GM12891 (cell line): ENCODE data around the gene ZGRF1.

ENCODE experiments used
- PAX5 ChIP-seq: IDR thresholded peaks from 2 replicates; pipeline ENCODE4 v1.6.1; 2011; ENCODE audit warnings: low read length, moderate library complexity, mild to moderate bottlenecking; ENCODE audit not compliant: insufficient read depth, severe bottlenecking
- POLR2A ChIP-seq: IDR thresholded peaks from 2 replicates; pipeline ENCODE4 v1.6.1; 2011; ENCODE audit warnings: low read depth, low read length, control low read depth
- POLR2AphosphoS5 ChIP-seq: IDR thresholded peaks from 2 replicates; pipeline ENCODE4 v1.6.1; 2011; ENCODE audit warnings: low read depth, low read length, control low read depth
- POU2F2 ChIP-seq: IDR thresholded peaks from 2 replicates; pipeline ENCODE4 v1.6.1; 2011; ENCODE audit warnings: low read depth, mild to moderate bottlenecking, control low read depth, low read length, moderate library complexity
- SPI1 ChIP-seq: IDR thresholded peaks from 2 replicates; pipeline ENCODE4 v1.6.1; 2011; ENCODE audit warnings: low read depth, low read length, control low read depth
- TAF1 ChIP-seq: IDR thresholded peaks from 2 replicates; pipeline ENCODE4 v1.6.1; 2011; ENCODE audit warnings: low read depth, low read length, control low read depth

GRCh38 chr4:112520598-112521122 lies 116.0 kb downstream of the ZGRF1 start:
- no peak for TF ChIP-seq TAF1
- TF ChIP-seq SPI1: no peak
- no peak for TF ChIP-seq POLR2A
- TF ChIP-seq POLR2AphosphoS5: no peak
- no peak for TF ChIP-seq PAX5
- no peak for TF ChIP-seq POU2F2
